GM10248 (cell line): ENCODE measurements around the gene SLC7A4.

Experiments used
- CTCF ChIA-PET: fragments of 300-600 bp; sonication (Branson Sonifier 250); formaldehyde crosslinking; extraction: SDS; loops from one replicate; lab custom pipeline; 2021; ENCODE audit warnings: antibody characterized with exemption; lab: Yijun Ruan, JAX
- POLR2A ChIA-PET: fragments of 350-650 bp; sonication (Branson Sonifier 250); formaldehyde crosslinking; extraction: SDS; loops from one replicate; lab custom pipeline; 2020; ENCODE audit warnings: antibody characterized with exemption; lab: Yijun Ruan, JAX
- DNase-seq: peaks from one replicate; pipeline ENCODE4 v3.0.0; 2012; ENCODE audit errors: extremely low spot score
- CTCF ChIP-seq: IDR thresholded peaks from 2 replicates; pipeline ENCODE4 v1.5.1; 2012; ENCODE audit warnings: mild to moderate bottlenecking, low read depth; ENCODE audit errors: extremely low read depth, missing control alignments, control extremely low read depth

SLC7A4 gene

GRCh38 chr22:20991252-20992055, 40.9 kb downstream of the SLC7A4 start:
- ChIA-PET CTCF (interaction anchor here (1.2 to 1.6 kb wide), 3 partner anchors 8 to 30 kb away, joined by 3 to 6 read pairs (median 5); partner anchors contain the start of gene LZTR1), POLR2A (no interaction called here)
- DNase-seq: no peak
- no peak for TF ChIP-seq CTCF

- no peak for TF ChIP-seq CTCF
- DNase-seq: no peak
- ChIA-PET POLR2A (interaction anchor here (1.0 kb wide), 1 partner anchor 9 kb away, joined by 3 read pairs; the partner anchor contains the start of gene LZTR1), CTCF (interaction anchor here (1.2 to 1.7 kb wide), 4 partner anchors 8 to 29 kb away, joined by 3 to 6 read pairs (median 4); partner anchors contain the start of gene LZTR1)
Observed at GRCh38 chr22:20990184-20991180, 41.9 kb downstream of the SLC7A4 start.

GRCh38 chr22:20989323-20990138, 42.8 kb downstream of the SLC7A4 start:
- CTCF ChIA-PET: interaction anchor here (1.7 kb wide), 1 partner anchor 8 kb away, joined by 4 read pairs; no protein-coding TSS in a partner anchor
- no peak for TF ChIP-seq CTCF
- POLR2A ChIA-PET: interaction anchor here (1.0 kb wide), 1 partner anchor 8 kb away, joined by 3 read pairs; the partner anchor contains the start of gene LZTR1
- no peak for DNase-seq

GRCh38 chr22:20988573-20989322, 43.6 kb downstream of the SLC7A4 start:
- POLR2A ChIA-PET: interaction anchor here (0.6 kb wide), 1 partner anchor 134 kb away, joined by 7 read pairs; no protein-coding TSS in a partner anchor
- no peak for DNase-seq
- CTCF ChIA-PET: no interaction called here
- no peak for TF ChIP-seq CTCF

GRCh38 chr22:20987375-20987774, 45.0 kb downstream of the SLC7A4 start:
- ChIA-PET CTCF (interaction anchor here (0.9 kb wide), 1 partner anchor 102 kb away, joined by 3 read pairs; no protein-coding TSS in a partner anchor), POLR2A (no interaction called here)
- TF ChIP-seq CTCF: no peak

More at GRCh38 chr22:20987375-20987774, 45.0 kb downstream of the SLC7A4 start:
- DNase-seq: no peak
